GM12801 (cell line): ENCODE measurements around the gene RTN4IP1.

ENCODE experiments used
- TF ChIP-seq, protein P1 (sequence below): IDR thresholded peaks from one replicate; pipeline ENCODE4 v1.5.1; 2011; ENCODE audit warnings: control low read depth; ENCODE audit not compliant: insufficient read length; ENCODE audit errors: extremely low read depth

RTN4IP1 gene

DNA sequence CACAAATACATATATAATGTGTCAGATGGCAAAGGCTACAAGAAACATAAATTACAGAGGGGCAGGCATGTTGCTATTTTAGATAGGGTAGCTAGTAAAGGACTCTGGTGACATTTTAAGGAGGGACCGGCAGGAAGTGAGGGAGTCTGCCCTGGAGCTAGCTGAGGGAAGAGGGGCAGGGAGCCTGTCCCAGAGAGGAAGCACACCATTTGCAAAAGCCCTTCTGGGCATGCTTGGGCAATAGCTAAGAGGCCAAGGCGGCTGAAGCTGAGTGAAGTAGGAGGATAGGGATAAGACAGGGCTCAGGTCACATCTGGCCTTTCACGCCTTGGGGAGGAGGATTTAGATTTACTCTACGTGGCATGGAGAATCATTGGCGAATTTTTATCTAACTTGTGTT lies 96.2 kb downstream of the RTN4IP1 start:
- TF ChIP-seq, protein P1, sequence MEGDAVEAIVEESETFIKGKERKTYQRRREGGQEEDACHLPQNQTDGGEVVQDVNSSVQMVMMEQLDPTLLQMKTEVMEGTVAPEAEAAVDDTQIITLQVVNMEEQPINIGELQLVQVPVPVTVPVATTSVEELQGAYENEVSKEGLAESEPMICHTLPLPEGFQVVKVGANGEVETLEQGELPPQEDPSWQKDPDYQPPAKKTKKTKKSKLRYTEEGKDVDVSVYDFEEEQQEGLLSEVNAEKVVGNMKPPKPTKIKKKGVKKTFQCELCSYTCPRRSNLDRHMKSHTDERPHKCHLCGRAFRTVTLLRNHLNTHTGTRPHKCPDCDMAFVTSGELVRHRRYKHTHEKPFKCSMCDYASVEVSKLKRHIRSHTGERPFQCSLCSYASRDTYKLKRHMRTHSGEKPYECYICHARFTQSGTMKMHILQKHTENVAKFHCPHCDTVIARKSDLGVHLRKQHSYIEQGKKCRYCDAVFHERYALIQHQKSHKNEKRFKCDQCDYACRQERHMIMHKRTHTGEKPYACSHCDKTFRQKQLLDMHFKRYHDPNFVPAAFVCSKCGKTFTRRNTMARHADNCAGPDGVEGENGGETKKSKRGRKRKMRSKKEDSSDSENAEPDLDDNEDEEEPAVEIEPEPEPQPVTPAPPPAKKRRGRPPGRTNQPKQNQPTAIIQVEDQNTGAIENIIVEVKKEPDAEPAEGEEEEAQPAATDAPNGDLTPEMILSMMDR = no peak

DNA sequence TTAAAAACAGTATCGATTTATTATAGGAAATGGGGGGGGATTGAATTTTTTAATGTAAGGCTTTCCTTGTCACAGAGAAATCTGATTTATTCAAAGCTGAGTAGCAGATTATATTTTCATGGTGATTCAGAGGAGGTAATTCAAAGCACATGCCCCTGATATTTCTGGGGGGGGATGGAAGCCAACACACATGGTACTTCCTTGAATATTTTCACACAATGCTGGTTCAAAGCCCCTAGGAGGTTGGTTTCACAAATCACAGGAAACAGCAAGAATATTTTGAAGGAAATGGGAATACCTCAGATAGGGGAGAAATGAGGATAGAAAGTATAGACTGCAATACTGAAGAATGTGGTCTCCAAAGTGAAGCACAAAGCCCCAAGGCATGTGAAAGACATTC lies 98.8 kb downstream of the RTN4IP1 start:
- TF ChIP-seq, protein P1 = no peak

DNA sequence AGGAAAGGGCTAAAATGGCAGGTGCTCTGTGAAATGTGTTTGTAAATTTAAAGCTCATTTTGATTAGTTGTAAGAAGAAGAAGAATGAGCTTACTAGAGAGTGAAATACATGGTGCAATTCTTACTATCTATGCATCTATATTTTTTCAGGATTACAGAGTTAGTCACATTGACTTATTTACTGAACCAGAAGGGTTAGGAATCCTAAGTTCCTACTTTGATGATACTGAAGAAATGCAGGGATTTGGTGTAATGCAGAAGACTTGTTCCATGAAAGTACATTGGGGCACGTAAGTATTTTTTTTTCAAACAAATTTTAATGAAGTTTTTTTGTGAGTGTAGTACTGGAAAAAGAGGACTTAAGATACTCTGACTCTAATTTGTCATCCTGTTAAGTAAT lies 99.3 kb downstream of the RTN4IP1 start:
- TF ChIP-seq, protein P1 = no peak

- TF ChIP-seq, protein P1 = no peak
Measured at GRCh38 chr6:106529438-106529837, 99.9 kb downstream of the RTN4IP1 start.

DNA sequence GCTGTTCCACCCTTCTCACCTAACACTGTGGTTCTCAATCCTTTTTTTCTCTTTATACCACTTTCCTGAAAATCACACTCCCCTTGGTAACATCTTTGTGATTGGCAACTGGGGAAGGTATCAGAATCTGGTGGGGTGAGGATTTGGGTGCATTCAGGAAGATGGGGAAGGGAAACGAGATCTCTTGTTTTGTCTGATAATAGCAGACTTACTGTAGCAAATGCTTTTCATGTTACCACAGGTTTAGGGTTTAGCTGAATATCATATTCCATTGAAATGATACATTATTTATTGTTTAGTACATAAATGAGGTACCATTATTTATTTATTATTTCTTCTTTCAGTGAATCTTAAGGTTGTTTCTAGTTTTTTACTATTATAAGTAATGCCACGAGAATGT lies 100.8 kb downstream of the RTN4IP1 start:
- TF ChIP-seq, protein P1 = no peak

GRCh38 chr6:106527979-106528378 lies 101.3 kb downstream of the RTN4IP1 start:
- TF ChIP-seq, protein P1 = no peak

GRCh38 chr6:106527117-106527516 lies 102.2 kb downstream of the RTN4IP1 start:
- TF ChIP-seq, protein P1 = no peak

DNA sequence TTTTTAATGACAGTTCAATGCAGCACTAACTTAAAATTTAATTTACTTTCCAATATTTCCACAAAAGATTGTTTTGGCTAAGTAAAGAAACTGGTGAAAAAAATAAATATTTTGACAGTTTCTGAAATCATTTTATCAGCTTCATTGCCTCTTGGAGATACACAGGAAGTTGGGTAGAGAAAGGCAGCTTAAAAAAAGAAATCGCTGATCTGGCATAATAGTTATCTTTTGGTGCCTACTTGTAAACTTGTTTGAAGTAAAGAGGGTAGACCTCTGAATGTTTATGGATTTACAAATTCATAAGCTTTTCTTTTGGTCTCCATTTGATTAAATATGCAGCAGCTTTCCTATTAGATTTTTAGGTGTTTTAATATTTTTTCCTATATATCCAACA lies 103.4 kb downstream of the RTN4IP1 start:
- TF ChIP-seq, protein P1 = no peak
